Measurements from ENCODE around the gene DOCK4. TPM values are rescaled to one million over a fixed set of nuclear protein-coding genes. Genes with fewer than 3 reads are reported as not detected.

The DOCK4 gene
- total and polyA plus RNA-seq, 2 of the 8 experiments (the other 6 are each of a cell fraction or from before 2014, with no cell fraction given), result 5.1 to 23.6 TPM

- no peaks in the 10 kb centered on the region for H3K27me3 ChIP-seq (replicated peaks in 1 of 4; ENCODE audit: control insufficient read depth in 3 of 4, extremely low read depth in 1 of 4, insufficient read depth in 3 of 4, low read length in 3 of 4)
- no peak overlapping the region for H3K4me3 ChIP-seq (ENCODE audit: extremely low read depth in 1 of 4, insufficient read depth in 2 of 4, low read depth in 3 of 4, low read length in 4 of 4)
- H3K9ac ChIP-seq (replicated peaks in 1 of 4; ENCODE audit: extremely low read depth in 1 of 4, low read depth in 3 of 4, low read length in 3 of 4), result no peak overlapping the region
- no peak overlapping the region for H2BK15ac ChIP-seq (ENCODE audit: low read length)
- no peak overlapping the region for H4K5ac ChIP-seq (ENCODE audit: insufficient read length, low read depth, low read length)
- H3K18ac ChIP-seq (ENCODE audit: extremely low read depth, low read length), result no peak overlapping the region
- no peak overlapping the region for H3K27ac ChIP-seq (ENCODE audit: low read depth, low read length)
- no peak overlapping the region for H2BK20ac ChIP-seq (ENCODE audit: low read length)
- no peak overlapping the region for H2BK120ac ChIP-seq (replicated peaks; ENCODE audit: low read depth, low read length)
- no peak overlapping the region for H2BK5ac ChIP-seq (ENCODE audit: low read depth, low read length)
- H3K23me2 ChIP-seq (ENCODE audit: low read depth, low read length), result no peaks in the 10 kb centered on the region
- H3K4me2 ChIP-seq (ENCODE audit: insufficient read depth in 1 of 2, low read depth in 2 of 2, low read length in 2 of 2), result no peak overlapping the region
- H2AFZ ChIP-seq (ENCODE audit: low read length), result no peak overlapping the region
- H3K56ac ChIP-seq (replicated peaks; ENCODE audit: insufficient read length, low read depth, low read length), result no peak overlapping the region
- no peak for FAIRE-seq
- no peaks in the 10 kb centered on the region for H4K20me1 ChIP-seq (replicated peaks in 1 of 2; ENCODE audit: control insufficient read depth in 1 of 2, insufficient read depth in 2 of 2, low read length in 2 of 2)
- no peak for DNase-seq (ENCODE audit: low read depth in 1 of 2, low spot score in 2 of 2)
- H3K36me3 ChIP-seq (ENCODE audit: control insufficient read depth in 2 of 4, insufficient read depth in 4 of 4, low read length in 3 of 4), result no peaks in the 10 kb centered on the region
- 89% methylated on average over 4 of the region's 4 CpGs; no CpG with 5 or more reads in 1 of the 2 experiments for WGBS, 2 experiments (ENCODE audit: extremely low coverage in 1 of 2, insufficient coverage in 1 of 2, insufficient read length in 1 of 2, insufficient replicate concordance in 2 of 2, low coverage in 1 of 2, low lambda C conversion rate in 2 of 2, missing lambda C conversion rate in 1 of 2)
- H3K79me2 ChIP-seq (ENCODE audit: control insufficient read depth in 1 of 2, insufficient read depth in 2 of 2, low read length in 2 of 2), result no peaks in the 10 kb centered on the region
- POLR2A ChIA-PET (ENCODE audit: partially characterized antibody), result no interaction called here
- H3K4me1 ChIP-seq (replicated peaks in 1 of 4; ENCODE audit: control insufficient read depth in 3 of 4, insufficient read depth in 4 of 4, low read length in 3 of 4), result no peaks in the 10 kb centered on the region
- H3K9me3 ChIP-seq (ENCODE audit: insufficient read depth in 2 of 2, low read depth in 1 of 2, low read length in 1 of 2), result no peaks in the 10 kb centered on the region
- no peak overlapping the region; the same call in 1 of the 2 replicates for H4K8ac ChIP-seq (ENCODE audit: extremely low read depth, insufficient read depth, low read length)
- H4K91ac ChIP-seq (replicated peaks; ENCODE audit: insufficient read length, low read length), result no peak overlapping the region
- no peaks in the 10 kb centered on the region for H3K79me1 ChIP-seq (ENCODE audit: low read depth, low read length)
- H2BK12ac ChIP-seq (ENCODE audit: low read depth, low read length), result no peak overlapping the region
- no peak overlapping the region for H3K23ac ChIP-seq (ENCODE audit: insufficient read length)
- CTCF ChIA-PET (ENCODE audit: partially characterized antibody), result interaction anchor here (0.7 to 1.8 kb wide), 10 partner anchors 13 to 774 kb away, joined by 3 to 5 read pairs (median 3); no protein-coding TSS in a partner anchor
- H3K4ac ChIP-seq (replicated peaks; ENCODE audit: insufficient read length, low read depth, low read length), result no peak overlapping the region
- no peak overlapping the region for H2AK5ac ChIP-seq (ENCODE audit: low read depth, low read length)
- H3K14ac ChIP-seq (ENCODE audit: insufficient read length), result no peak overlapping the region
- TF ChIP-seq SP4 (IDR thresholded peaks at IDR 0.05; ENCODE audit: low read length) (no peak), ATF2 (IDR thresholded peaks at IDR 0.05; ENCODE audit: low read length) (no peak), BRCA1 (IDR thresholded peaks at IDR 0.05; ENCODE audit: low read depth, low read length) (no peak), KDM5A (IDR thresholded peaks at IDR 0.05; ENCODE audit: low read length) (no peak), NRF1 (IDR thresholded peaks at IDR 0.05; ENCODE audit: low read depth, low read length) (no peak), RBBP5 (IDR thresholded peaks at IDR 0.05; ENCODE audit: borderline replicate concordance, low read depth, low read length) (no peak), CBX5 (IDR thresholded peaks at IDR 0.05; ENCODE audit: low read depth, low read length) (no peak), CHD2 (IDR thresholded peaks at IDR 0.05; ENCODE audit: low read length) (no peak), JUND (IDR thresholded peaks at IDR 0.05; ENCODE audit: low read length) (no peak), SRF (IDR thresholded peaks at IDR 0.05; ENCODE audit: low read depth, low read length) (no peak), CHD1 (IDR thresholded peaks at IDR 0.05; ENCODE audit: low read depth, low read length) (no peak), RAD21 (IDR thresholded peaks at IDR 0.05 in 1 of 2, conservative IDR thresholded peaks at IDR 0.05 in 1 of 2; ENCODE audit: low read depth in 2 of 2, low read length in 2 of 2) (no peak)
These were observed 471.1 kb downstream of the DOCK4 start for GRCh38 chr7:111734954-111735660.

Data from H1 (cell line).